Epithelial cell of alveolus of lung (primary cell): ENCODE results near the gene FUBP3. TPM values are rescaled to one million over a fixed set of nuclear protein-coding genes. Genes with fewer than 3 reads are reported as not detected.

Source experiments
- total RNA-seq: library from RNA; depleted of rRNA; stranded (reverse); fragments of >200 nt; gene quantifications from 2 replicates; pipeline ENCODE4 v1.2.1, GENCODE V29; 2015

The FUBP3 gene, protein sequence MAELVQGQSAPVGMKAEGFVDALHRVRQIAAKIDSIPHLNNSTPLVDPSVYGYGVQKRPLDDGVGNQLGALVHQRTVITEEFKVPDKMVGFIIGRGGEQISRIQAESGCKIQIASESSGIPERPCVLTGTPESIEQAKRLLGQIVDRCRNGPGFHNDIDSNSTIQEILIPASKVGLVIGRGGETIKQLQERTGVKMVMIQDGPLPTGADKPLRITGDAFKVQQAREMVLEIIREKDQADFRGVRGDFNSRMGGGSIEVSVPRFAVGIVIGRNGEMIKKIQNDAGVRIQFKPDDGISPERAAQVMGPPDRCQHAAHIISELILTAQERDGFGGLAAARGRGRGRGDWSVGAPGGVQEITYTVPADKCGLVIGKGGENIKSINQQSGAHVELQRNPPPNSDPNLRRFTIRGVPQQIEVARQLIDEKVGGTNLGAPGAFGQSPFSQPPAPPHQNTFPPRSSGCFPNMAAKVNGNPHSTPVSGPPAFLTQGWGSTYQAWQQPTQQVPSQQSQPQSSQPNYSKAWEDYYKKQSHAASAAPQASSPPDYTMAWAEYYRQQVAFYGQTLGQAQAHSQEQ
- 24.0 and 25.9 TPM in 2 replicates for total RNA-seq

DNA sequence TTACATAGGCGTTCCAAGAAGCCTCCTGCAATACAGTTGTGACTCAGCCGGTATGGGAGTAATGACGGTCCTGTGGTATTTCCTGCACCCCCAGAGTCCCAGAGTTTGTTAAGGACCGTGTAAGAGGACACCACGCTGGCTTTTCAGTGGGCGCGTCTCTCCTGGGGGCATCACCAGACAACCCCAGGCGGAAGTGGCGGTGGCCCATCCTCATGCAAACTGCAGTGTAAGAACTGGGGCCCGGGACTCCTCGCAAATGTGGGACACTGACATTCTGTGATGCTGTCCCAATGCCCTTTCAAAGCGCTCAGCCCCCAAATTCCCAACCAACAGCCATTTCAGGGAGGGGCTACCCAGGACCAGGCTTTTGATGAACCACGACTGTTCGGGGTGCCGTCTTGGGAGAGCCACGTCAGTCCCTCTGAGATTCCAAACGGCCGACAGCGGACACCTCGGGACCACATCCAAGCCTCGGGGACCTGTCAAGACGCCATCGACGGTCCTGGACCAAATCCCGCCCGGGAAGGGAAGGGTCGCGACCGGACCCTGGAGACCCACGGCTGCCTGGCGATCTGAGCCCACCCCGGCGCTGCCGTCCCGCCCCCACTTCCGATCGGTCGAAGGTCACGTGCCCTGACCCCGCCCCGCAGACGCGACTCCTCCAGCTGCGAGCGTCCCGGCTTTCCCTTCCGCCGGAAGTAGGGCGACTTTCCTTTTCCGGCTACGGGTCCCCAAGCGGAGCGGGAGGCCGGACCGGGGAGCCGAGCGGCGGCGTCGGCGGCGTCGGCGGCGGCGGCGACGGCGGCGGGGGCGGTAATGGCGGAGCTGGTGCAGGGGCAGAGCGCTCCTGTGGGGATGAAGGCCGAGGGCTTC, at the start of gene FUBP3:
TSS of gene FUBP3 (plus strand) at position 713 of the 873 bp plus-strand sequence. CDS start at position 817, 104 bp downstream.

DNA sequence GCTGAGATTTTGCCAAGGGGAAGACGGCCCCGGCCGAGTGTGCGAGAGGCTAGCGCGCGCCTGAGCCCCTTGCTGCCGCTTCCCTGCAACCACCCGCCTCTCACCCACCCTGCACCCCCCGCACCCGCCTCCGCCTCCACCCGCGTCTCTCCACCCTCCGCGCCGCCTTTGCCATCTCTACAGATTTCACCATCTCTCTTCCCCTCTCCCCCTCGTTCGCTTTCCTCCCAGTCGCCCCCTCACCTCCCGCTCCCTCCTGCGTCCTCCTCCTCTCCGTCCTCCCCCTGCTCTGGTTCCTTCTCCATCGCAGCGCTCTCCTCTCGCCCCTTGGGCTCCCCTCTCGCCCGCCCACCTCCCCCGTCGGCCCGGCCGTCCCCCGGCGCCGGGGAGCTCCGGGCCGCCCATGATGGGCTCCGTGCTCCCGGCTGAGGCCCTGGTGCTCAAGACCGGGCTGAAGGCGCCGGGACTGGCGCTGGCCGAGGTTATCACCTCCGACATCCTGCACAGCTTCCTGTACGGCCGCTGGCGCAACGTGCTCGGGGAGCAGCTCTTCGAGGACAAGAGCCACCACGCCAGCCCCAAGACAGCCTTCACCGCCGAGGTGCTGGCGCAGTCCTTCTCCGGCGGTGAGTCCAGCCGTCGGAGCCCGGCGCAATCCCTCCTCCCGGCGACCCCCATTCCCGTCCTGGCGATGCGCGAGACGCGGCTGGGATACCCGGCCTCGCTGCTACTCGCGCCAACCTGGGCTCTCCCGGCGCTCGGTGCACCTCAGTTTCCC, 85.1 kb downstream of the FUBP3 start, which contains the start of gene PRDM12:
TSS of gene PRDM12 (plus strand) at position 344 of the 778 bp plus-strand sequence. CDS start at position 404, 60 bp downstream.

Other genes starting within 250 kb of the FUBP3 start
- 19.2 and 23.3 TPM in 2 replicates for gene ASS1, start 134.6 kb upstream of the FUBP3 start, total RNA-seq
- gene PRDM12, start 85.0 kb downstream of the FUBP3 start, total RNA-seq, result not detected in 2 replicates
- 22.6 and 34.2 TPM in 2 replicates for gene EXOSC2, start 114.2 kb downstream of the FUBP3 start, total RNA-seq